GM21360 (cell line): ENCODE measurements around the gene ATXN3L.

ENCODE experiments used
- ATAC-seq: cut with Tn5 transposase; IDR thresholded peaks from one replicate; pipeline ENCODE4 v1.9.1; 2021; ENCODE audit warnings: mild to moderate bottlenecking, moderate library complexity; ENCODE audit not compliant: unreplicated experiment

Gene ATXN3L

DNA sequence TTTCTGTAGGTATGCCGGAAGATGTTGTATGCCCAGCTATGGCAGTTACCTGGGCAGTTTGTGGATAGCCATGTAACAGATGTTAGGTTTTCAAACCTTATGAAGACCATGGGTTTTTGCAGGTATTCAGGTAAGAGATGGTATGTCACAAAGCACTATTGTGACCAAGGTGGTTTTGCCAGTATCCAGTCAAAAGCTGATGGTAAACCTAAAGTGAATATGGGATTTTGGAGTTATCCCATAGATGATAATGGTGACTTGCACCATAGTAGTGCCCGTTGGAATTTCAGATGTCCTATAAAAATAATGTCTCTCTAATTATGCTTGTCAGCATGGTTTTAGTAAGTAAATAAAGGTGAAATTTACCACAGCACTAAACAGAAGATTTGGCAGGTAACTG lies at the start of gene ATXN3L:
Gene ATXN3L, minus strand, starts transcription at position 101 of the 400 bp plus-strand sequence. CDS start 119 bp downstream, outside the sequence.
- ATAC-seq, result no peak

DNA sequence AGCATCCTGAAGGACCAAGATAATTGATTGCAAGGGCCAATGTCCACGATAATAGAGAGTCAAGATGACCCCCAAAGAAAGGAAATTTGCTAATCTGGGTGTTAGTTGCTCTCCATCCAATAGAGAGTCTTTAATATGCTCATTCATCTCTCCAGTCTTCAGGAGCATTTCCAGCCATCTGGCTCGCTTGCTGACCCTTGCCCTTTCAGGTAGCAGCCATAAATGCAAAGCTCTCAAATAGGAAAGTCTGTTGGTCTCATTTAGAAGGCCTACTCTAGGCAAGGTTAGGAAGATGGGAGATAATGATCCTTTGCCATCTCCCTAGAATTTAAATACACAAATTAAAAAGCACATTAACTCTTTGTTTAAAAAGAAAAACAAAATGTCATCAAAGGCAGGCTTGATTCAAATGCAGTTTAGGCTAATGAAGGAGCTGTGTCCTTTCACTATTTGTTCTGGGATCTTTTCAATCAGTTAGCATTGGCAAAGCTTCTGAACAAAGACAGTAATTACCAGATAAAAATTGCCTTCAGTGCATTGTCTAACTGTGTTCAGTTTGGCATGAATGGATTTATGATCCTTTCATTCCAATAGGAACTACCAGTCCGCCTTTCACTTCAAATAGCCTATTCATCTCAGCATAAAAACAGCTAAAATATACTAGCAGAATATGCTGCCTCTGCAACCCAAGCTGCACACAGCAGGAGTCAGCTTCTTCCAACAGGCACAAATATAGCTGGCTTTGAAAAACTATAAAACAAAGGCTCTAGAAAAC lies 49.6 kb upstream of the ATXN3L start:
- ATAC-seq, result no peak

DNA sequence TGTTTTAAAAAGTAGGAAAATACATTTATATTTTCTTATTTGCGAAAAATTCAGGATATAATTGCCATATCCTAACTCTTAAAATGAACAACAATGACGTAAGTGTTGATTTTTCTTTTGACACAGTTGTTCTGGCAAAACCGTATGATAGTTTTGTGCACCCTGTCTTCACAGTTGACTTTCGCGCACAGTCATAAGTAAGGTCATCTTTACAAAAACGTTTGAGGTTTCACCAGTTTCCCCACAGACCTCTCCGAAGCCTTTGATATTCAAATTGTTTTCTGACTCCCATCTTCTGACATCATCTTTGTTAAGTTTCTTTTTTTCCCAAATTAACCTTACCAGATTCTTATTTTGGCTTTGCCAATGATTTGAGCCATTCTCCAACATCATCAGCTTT lies 48.1 kb upstream of the ATXN3L start:
- no peak for ATAC-seq

DNA sequence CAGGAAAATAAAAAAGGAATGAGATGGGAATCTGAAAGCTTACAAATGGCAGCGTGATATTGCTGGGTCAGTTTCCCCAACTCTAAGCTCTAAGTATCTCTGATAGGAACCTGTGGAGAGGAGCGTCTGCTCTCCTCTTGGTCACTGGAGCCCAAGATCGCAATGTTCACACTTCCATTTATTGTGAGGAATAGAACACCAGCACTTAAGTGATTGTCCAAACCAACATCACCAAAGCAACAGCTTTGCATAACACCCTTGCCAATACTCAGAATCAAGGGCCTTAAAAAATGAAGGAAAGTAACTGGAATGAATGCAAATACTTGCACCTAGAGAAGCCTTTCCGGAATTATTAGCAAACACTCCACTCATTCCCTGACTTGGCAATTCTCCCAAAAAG lies 46.8 kb upstream of the ATXN3L start:
- ATAC-seq, result no peak

DNA sequence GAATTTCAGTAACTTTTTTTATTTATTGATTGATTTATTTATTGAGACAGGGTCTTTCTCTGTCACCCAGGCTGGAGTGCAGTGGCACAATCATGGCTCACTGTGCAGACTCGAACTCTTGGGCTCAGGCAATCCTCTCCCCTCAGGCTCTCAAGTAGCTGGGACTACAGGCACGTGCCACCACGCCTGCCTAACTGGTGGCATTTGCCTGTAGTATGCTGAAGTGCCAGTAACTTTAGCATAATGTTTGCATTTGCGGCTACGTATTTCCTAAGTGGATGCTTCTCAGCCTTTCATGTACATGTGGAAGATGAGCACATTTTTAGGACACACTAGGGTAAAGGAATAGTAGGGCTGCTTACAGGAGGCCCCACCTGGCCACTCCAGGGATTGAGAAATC lies 45.3 kb upstream of the ATXN3L start:
- no peak for ATAC-seq

DNA sequence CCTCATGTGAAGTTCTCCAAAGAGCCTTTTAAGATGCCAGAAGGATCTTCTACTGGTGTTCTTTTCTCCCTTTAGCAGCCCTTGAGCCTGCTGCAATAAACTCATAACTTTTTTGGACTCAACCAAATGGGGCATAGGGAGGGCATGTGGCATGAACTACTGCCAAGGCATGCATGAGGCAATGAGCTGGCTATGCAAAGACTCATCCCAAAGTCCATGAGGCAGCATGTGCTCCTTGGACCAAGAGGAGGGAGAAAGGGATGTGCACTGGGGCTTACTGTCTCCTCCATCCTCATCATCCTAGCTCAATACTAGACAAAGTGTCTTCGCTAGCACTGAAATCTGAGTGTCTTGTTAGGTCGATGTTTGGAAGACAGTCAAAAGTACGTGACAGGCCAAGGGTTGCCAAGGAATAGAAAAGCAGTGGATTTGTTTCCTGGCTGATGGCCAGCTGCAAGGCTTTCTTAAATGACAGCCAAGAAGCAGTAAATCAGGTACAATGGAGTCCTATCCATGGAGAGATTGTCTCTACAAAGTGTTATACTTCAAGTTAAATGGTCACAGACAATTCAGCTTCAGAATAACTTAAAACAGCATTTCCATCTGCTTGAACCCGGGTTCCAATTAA lies 44.5 kb upstream of the ATXN3L start:
- ATAC-seq, result no peak

GRCh38 chrX:13360146-13360545 lies 40.3 kb upstream of the ATXN3L start:
- no peak for ATAC-seq

DNA sequence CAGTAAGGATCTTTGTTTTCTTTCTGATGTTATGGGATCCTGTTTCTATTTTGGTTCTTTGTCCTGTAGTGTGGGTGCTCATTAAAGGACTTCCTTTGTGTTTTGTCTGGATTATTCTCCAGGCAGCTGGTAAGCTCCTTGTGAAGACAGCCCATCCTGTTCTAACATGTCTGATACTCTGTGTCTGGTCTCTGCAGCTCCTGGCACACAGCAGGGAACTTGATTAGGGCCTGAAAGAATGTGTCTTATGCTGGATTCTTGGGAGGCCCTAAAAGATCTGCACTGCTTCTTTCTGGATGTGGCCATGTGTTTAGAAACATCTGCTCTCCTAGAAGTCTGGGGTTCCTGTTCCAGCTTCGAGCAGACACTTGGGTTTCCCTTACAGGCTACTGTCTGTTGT lies 38.1 kb upstream of the ATXN3L start:
- no peak for ATAC-seq

DNA sequence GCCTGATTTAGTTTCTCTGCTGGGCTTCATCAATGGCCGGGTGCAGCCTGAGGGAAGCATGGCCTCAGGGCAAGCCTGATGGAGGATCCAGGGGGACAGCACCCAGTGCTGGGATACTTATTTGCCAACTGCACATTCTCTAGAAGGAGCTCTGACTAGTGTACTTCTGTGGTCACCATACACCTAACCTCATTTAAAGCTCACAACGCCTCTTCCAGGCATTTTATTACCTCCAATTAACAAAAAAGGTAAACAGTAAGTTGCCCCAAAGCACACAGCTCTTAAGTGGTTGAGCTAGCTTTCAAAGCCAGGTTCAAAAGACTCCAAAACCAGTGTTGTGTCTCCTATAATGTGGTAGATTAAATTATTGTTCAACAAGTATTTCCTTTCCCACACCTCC lies 26.8 kb upstream of the ATXN3L start:
- ATAC-seq, result no peak

- no peak for ATAC-seq
Observed at GRCh38 chrX:13345438-13345837, 25.6 kb upstream of the ATXN3L start.

- ATAC-seq, result no peak
Observed at GRCh38 chrX:13345037-13345436, 25.2 kb upstream of the ATXN3L start.

DNA sequence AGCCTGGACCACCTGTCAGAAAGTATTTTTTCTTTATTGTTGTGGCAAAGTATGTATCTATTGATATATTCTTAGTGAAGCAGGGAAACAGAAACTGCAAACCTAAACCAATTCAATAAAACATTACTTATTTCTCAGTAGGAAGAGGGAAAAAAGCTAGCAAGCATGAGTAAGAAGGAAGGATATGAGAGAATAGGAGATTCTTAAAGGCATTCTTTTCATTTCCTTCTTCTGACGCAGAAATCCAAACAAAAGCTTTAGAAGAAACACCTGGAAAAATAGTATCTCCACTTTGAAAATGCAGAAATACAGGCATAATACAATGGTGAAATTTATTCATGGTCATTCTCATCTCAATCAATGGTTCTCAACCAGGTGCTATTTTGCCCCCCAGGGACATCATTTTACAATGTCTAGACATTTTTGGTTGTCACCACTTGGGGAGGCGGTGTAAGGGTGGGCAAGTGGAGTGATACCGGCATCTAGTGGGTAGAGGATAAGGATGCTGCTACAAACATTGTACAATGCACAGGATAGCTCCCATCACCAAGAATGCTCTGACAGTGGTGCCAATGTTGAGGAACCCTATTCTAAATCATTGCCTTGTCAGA lies 21.7 kb upstream of the ATXN3L start:
- no peak for ATAC-seq

DNA sequence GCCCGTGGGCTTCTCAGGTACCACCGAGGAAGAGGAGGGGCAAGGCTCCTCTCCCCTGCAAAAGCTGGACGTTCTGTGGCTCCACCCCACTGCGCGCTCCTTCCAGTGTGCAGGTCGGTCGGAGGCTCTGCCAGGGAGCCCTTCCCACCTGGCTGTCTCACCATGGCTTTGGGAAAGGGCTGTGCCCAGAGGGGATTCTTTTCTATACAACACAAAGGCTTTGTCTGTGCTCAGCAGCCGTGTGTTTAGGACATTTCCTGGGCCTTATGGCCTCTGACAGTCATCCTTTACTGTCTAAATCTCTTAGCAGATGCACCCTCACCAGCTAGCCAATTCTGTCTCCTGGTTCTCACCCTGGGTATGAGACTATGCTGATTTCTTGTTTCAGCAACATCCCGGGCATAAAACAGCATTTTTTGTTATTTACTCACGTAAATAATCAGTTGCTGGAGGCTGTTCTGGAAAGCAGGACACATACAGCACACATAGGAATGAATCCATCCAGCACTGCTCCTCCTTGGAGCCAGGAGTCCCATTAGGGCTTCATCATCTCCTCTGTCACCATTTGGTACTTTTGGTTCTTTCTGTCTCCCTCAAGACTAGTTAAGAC lies 20.4 kb upstream of the ATXN3L start:
- no peak for ATAC-seq

GRCh38 chrX:13339607-13340006 lies 19.8 kb upstream of the ATXN3L start:
- no peak for ATAC-seq

DNA sequence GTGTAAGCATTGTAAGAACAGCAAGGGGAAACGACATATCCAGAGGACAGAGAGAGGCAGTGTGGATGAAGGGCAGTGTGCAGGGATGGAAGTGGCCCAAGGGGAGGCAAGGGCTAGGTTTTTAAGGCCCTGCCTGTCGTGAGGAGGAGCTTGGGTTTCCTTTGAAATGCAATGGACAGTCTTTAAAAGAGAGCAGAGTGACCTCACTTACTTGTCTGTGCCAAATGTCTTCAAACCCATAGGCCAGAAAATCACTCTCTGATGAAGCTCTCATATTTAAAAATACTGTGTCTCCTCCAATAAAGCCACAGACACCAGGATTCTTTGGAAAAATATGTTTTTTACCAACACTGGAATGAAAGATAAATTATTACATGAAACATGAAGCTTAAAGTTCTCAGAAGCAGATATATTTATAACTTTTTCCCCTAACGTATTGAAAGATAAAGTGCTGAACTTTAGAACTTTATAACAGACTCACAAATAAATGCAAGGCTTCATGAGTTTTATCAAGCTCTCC lies 19.2 kb upstream of the ATXN3L start:
- no peak for ATAC-seq

GRCh38 chrX:13334491-13334890 lies 14.6 kb upstream of the ATXN3L start:
- no peak for ATAC-seq

- no peak for ATAC-seq
Observed at GRCh38 chrX:13330446-13330845, 10.6 kb upstream of the ATXN3L start.

GRCh38 chrX:13327666-13328065 lies 7.8 kb upstream of the ATXN3L start:
- no peak for ATAC-seq

DNA sequence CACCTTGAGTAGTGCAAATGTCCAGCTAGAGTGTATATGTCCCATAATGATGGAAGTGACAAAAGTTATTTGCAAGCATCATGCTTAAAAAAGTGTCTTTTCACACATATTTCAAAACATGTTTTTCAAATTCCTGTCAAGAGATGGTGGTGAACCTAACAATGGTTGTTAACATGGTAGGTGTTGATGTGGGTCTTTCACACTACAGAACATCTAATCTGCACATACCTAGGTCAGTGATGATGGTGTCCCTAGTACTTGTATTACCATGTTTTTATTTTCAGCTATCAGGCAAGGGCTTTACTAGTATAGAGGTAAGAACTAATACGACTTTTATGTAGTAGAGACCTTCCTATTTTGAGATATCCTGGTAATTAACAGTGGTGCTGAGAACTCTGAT lies 3.4 kb upstream of the ATXN3L start:
- ATAC-seq, result no peak

- ATAC-seq, result no peak
Observed at GRCh38 chrX:13317366-13317765, 2.5 kb downstream of the ATXN3L start.

- no peak for ATAC-seq
Observed at GRCh38 chrX:13311560-13311959, 8.3 kb downstream of the ATXN3L start.

DNA sequence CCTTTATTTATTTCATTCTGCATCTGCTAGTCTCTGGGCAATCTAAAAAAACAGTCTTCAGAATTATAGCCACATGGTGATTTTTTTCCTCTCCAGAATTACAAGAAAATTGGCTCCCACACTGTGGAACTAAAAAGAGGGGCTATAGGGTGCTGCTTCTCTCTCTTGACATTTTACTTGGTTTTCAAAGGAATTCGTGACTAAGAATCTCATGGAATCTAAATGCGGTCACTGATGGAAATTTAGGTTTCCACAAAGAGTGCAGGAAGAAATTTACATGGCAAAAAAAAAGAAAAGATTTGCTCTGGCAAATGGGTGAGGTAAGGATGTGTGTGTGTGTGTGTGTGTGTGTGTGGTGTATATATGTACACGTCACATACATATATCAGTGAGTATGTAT lies 10.2 kb downstream of the ATXN3L start:
- ATAC-seq, result no peak
